GM15510 (cell line): ENCODE data around the gene SLC22A23.

Experiments
- POLR2A ChIP-seq: IDR thresholded peaks from 3 replicates; pipeline ENCODE4 v1.6.1; 2011; ENCODE audit warnings: borderline replicate concordance; ENCODE audit not compliant: insufficient read length; ENCODE audit errors: extremely low read depth

The SLC22A23 gene

DNA sequence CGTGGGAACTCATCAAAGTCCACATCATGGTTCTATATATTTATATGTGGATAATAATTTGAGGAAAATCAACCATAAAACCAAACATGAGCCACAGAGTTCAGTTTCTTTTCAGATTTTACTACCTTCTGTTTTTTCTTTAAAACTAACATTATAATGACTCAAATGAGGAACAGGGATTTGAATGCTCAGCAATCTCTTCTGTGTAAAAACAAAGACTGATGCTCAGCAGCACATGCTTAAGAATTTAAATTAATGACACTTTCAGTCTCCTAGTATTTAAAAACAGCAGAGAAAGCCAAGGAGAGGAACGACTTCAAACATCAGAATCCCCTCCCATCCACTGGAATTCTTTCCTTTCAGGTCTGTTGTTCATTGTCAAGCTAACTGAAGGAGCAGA lies 125.4 kb downstream of the SLC22A23 start:
- TF ChIP-seq POLR2A = no peak

DNA sequence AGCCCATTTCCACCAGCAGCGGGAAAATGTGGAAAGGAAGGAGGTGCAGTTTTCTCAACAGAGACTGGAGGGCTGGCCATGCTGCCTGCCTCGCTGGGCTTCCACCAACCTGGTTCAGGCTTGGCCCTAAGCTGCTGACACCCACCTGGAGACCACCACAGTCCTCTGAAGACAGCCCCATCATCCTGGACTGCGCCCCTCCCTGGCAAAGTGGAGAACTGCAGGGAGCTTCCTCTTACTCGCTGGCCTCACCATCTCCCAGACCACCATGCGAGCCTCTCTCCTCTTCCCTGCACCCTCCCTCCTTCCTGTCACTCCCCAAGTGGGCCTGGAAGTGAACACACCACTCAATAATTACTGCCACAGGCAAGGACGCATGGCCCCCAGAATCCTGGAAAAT lies 126.7 kb downstream of the SLC22A23 start:
- TF ChIP-seq POLR2A = no peak

DNA sequence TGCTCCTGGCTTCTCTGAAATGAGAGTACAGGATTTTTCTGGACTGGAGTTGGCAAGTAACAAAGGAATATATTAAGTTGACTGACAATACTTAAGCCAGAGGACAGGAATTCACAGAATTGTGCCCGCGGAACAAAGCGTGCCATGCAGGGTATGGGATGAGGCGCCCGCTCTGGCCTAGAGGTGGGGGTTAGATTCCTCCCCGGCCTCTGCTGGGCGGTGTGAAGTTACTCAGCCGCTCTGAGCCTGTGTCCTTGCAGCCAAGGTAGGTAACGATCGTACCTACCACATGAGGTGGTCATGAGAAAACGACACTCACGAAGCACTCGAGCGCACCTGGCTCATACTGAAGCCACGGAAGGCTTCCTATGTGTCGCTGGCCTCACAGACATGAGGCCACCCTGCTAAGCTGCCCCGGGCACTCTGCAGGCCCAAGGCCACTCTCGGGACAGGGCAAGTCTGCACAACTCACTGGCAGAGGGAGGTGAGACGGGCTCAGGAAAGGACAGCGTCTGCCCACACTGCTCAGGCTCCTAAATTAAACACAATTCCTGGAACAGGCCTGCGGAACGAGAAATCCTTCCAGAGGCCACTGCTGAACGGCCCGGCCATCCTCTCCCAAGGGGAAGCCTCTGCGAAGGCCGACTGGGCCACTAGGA lies 127.3 kb downstream of the SLC22A23 start:
- no peak for TF ChIP-seq POLR2A

GRCh38 chr6:3328796-3329195 lies 128.1 kb downstream of the SLC22A23 start:
- TF ChIP-seq POLR2A = no peak

- TF ChIP-seq POLR2A = no peak
Observed at GRCh38 chr6:3328145-3328544, 128.7 kb downstream of the SLC22A23 start.

- TF ChIP-seq POLR2A = no peak
Observed at GRCh38 chr6:3327403-3327802, 129.4 kb downstream of the SLC22A23 start.

DNA sequence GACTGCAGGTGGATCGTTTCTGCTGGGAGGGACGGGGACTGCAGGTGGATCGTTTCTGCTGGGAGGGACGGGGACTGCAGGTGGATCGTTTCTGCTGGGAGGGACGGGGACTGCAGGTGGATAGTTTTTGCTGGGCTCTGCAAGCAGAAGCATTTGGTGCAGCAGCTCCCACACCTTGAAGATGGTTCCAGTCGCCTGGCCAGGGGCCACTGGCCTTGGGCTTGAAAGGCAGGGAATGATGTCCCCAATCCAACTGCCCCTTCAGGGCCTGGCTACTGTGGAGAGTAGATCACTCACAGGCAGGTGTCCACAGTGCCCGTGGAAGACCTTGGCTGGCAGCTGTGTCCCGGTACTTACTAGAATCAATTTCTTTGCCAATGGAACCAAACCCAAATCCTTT lies 129.9 kb downstream of the SLC22A23 start:
- TF ChIP-seq POLR2A = no peak

GRCh38 chr6:3326184-3326971 lies 130.5 kb downstream of the SLC22A23 start:
- no peak for TF ChIP-seq POLR2A

GRCh38 chr6:3325210-3325609 lies 131.6 kb downstream of the SLC22A23 start:
- TF ChIP-seq POLR2A = no peak

DNA sequence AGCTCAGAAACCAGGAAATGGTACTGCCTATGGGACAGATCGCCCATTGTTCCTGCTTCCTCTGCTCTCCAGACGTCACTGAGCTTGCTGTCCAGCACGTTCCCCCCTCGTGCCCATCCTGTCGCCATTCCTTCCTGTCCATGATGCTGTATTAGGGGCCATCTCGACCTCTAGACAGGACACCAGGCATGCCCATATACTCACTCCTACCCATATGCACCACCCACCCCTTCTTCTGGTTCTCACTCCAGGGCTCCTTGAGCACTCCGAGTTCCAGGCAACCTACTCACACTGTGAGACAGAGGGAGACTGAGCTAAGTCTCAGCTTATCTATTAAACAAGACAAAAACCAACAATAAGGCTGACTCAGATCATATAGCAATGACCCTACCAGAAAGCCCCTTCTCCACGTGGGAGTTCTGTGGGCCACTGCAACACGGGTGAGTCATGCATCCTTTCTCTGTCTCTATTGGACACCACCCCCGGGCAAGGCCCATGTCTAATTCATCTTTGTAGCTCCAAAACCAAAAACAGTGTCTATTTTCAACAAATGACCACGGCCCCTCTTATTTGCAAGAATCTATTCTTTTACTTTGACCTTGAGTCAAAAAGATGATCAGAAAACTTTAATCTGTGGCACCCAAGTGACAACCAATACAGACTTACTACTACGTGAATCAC lies 132.4 kb downstream of the SLC22A23 start:
- TF ChIP-seq POLR2A = no peak

DNA sequence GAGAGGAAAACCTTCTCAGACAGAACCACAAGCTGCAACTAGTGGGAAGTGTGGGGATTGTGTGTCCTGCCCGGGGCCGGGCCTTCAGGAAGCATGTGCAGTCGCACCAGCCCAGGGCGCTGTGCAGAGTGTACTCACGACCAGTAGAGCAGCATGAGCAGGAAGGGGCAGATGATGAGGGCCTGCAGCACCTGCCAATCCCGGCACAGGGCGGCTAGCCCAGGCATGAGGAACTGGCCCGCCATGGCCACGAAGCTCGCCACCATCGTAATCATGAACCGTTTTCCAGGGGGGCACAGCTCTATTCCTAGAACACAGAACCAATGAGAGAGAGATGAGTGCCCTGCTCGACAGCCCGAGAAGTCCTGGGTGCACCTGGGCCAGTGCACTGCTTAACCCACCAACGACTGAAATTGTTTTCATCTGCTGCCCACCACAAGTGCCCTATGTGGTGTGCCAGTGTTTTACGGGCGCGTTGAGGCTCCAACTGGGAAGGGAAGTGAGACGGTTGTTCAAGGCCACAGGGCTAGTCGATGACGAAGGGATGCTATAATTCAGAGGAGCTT lies 133.1 kb downstream of the SLC22A23 start:
- no peak for TF ChIP-seq POLR2A

DNA sequence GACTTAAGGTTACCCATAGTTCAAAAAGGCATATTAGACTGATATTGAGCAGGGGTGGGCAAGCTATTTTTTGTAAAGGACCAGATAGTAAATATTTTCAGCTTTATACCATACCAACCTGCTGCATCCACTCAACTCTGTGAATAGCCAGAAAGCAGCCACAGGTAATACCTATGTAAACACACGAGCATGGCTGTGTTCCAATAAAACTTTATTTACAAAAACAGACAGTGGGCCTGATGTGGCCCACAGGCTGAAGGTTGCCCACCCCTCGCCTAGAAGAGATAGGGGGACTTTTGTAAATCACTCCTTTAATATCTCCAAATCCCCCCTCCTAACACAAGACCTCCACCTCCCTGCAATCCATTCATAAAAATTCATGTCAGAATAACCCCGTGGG lies 133.7 kb downstream of the SLC22A23 start:
- no peak for TF ChIP-seq POLR2A

DNA sequence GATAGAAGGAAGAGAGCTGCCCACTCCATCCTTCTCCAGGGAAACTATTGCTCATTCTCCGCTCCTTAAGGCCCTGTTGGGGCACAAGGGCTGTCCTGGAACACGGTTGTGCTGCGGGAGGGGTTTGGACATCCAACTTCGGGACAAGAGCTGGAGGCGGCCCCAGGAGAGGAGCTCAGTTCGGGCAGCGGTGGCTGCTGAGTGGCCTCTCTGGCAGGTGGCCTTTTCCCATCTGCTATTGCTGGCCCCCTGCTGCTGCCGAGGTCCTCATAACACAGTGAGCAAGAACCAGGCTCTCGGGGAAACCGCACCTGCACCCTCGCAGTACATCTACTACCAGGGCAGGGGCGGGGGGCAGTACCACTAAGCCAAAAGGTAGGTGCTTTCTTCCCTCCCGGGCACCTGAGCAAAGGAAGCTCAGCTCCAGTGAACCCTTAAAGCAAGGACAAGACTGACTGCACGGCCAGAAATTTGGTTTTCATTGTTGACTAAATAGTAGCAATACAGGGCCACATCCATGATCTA lies 134.4 kb downstream of the SLC22A23 start:
- no peak for TF ChIP-seq POLR2A

DNA sequence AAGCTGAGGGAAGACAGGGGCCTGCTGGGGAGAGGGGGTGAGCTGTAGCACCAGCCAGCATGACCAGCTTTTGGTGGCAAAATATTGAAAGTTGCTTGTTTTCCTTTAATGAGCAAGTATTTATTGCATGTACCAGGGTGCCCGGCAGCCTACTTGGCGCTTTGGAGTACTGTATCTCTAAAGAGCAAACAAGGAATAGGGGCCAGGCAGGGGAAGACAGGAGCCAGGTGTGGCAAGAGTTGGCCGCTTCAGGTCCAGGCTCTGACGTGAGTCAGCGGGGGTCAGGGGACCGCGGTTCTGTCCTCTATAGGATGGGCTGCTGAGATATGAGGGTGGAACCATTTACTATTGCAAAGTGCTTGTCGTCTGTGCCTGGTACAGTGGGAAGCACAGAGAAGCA lies 135.0 kb downstream of the SLC22A23 start:
- no peak for TF ChIP-seq POLR2A

DNA sequence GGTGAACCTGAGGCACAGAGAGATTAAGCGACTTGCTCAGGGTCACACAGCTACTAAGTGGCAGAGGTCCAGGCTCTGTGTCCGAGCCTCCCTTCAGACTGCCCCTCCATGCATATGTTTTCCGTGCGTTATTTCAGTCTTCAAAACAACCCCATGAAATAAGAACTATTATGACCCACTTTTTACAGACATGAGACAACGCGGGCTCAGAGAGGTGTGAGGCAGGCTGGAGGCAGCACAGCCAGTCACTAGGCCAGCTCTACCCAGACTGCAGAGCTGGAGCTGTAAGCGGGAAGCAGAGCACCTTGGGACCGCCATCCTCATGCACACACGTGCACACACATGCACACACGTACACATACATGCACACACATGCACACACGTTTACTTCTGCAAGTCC lies 135.8 kb downstream of the SLC22A23 start:
- TF ChIP-seq POLR2A = no peak
